Stimulated activated CD4-positive, alpha-beta T cell treated with anti-CD3 and anti-CD28 coated beads, Interleukin-12 subunit alpha, Interleukin-12 subunit beta, amount 100 ng/mL, for 48 hours (primary cell): ENCODE results near the gene DLGAP1.

Experiments
- DNase-seq, 3 donors: peaks; one replicate each; pipeline ENCODE4 v3.0.0-alpha.2; 2020; ENCODE audit warnings: low read depth in 2 of 3, low spot score in 1 of 3

The DLGAP1 gene

GRCh38 chr18:3903337-3903736 is 551.8 kb downstream of the DLGAP1 start:
- DNase-seq = no peak

- no peak for DNase-seq
These were observed 552.4 kb downstream of the DLGAP1 start for GRCh38 chr18:3902676-3903075.

GRCh38 chr18:3901811-3902210 is 553.3 kb downstream of the DLGAP1 start:
- no peak for DNase-seq

- DNase-seq = no peak
These were observed 554.1 kb downstream of the DLGAP1 start for GRCh38 chr18:3901042-3901441.

- no peak for DNase-seq
These were observed 554.8 kb downstream of the DLGAP1 start for GRCh38 chr18:3900327-3900726.

GRCh38 chr18:3898861-3899613 is 556.1 kb downstream of the DLGAP1 start:
- no peak for DNase-seq

- no peak for DNase-seq
These were observed 563.0 kb downstream of the DLGAP1 start for GRCh38 chr18:3892152-3892551.

- DNase-seq = no peak
These were observed 563.9 kb downstream of the DLGAP1 start for GRCh38 chr18:3891245-3891644.

GRCh38 chr18:3889803-3890202 is 565.3 kb downstream of the DLGAP1 start:
- no peak for DNase-seq

GRCh38 chr18:3889121-3889520 is 566.0 kb downstream of the DLGAP1 start:
- DNase-seq = no peak

- DNase-seq = no peak
These were observed 568.4 kb downstream of the DLGAP1 start for GRCh38 chr18:3886575-3887322.

- DNase-seq = no peak
These were observed 569.8 kb downstream of the DLGAP1 start for GRCh38 chr18:3885209-3885792.

- no peak for DNase-seq
These were observed 575.3 kb downstream of the DLGAP1 start for GRCh38 chr18:3879836-3880120.

GRCh38 chr18:3879114-3879835 is 575.8 kb downstream of the DLGAP1 start:
- DNase-seq = no peak

GRCh38 chr18:3878401-3878800 is 576.7 kb downstream of the DLGAP1 start:
- DNase-seq = no peak

GRCh38 chr18:3877678-3878077 is 577.4 kb downstream of the DLGAP1 start:
- DNase-seq = no peak

- DNase-seq = no peak
These were observed 579.1 kb downstream of the DLGAP1 start for GRCh38 chr18:3875961-3876360.

- DNase-seq = no peak
These were observed 579.7 kb downstream of the DLGAP1 start for GRCh38 chr18:3875376-3875775.

GRCh38 chr18:3874581-3874980 is 580.5 kb downstream of the DLGAP1 start:
- DNase-seq = no peak

- no peak for DNase-seq
These were observed 581.0 kb downstream of the DLGAP1 start for GRCh38 chr18:3874125-3874524.

GRCh38 chr18:3873698-3874097 is 581.4 kb downstream of the DLGAP1 start:
- DNase-seq = no peak

- DNase-seq = no peak
These were observed 581.9 kb downstream of the DLGAP1 start for GRCh38 chr18:3873211-3873610.
